Body of pancreas (tissue), 4 donors: ENCODE measurements around the gene POFUT2. TPM values are rescaled to one million over a fixed set of nuclear protein-coding genes. Genes with fewer than 3 reads are reported as not detected.

ENCODE experiments used
- ATAC-seq: fragments of 150-250 bp; one replicate; pipeline ENCODE4 v1.9.1; 2016
- DNase-seq, 4 donors: peaks; one replicate each; pipeline ENCODE4 v3.0.0-alpha.2; 2019
- H3K27ac ChIP-seq, 4 donors: fragments of 200-600 bp; sonication (generic); 1 replicate in 3 of 4; 2 replicates in 1 of 4; pipeline versions ENCODE4 v1.5.1 to v1.6.1; 2016 to 2019; ENCODE audit warnings: mild to moderate bottlenecking in 1 of 4, mixed read lengths in 1 of 4, moderate library complexity in 1 of 4
- H3K27me3 ChIP-seq, 2 donors: fragments of 200-600 bp; sonication (generic); one replicate each; pipeline ENCODE4 v1.6.0; 2016; ENCODE audit warnings: mild to moderate bottlenecking in 1 of 2
- H3K36me3 ChIP-seq, 2 donors: fragments of 200-600 bp; sonication (generic); replicated peaks in 1 of 2; 2 replicates each; pipeline ENCODE4 v1.5.1; 2016; ENCODE audit warnings: low read depth in 2 of 2; ENCODE audit not compliant: insufficient read depth in 1 of 2
- H3K4me1 ChIP-seq: fragments of 200-600 bp; sonication (generic); one replicate; pipeline ENCODE4 v1.6.0; 2016
- H3K4me3 ChIP-seq, 2 donors: fragments of 200-600 bp; sonication (generic); 1 replicate in 1 of 2; 2 replicates in 1 of 2; pipeline ENCODE4 v1.5.1; 2016 to 2019
- H3K9me3 ChIP-seq, 3 donors: fragments of 200-600 bp; sonication (generic); 1 replicate in 2 of 3; 2 replicates in 1 of 3; pipeline ENCODE4 v1.5.1; 2016
- POLR2A ChIP-seq, 3 donors: fragments of 450-650 bp; IDR thresholded peaks; one replicate each; pipeline ENCODE4 v1.6.1; 2016; ENCODE audit warnings: antibody characterized with exemption in 3 of 3, mild to moderate bottlenecking in 2 of 3
- WGBS, 2 donors: methylation state at CpG; one replicate each; pipeline ENCODE4 v1.1.5; 2017; 5-methylcytosine and 5-hydroxymethylcytosine counted together
- intact Hi-C: fragments of 100-400 bp; cut with DNase I; formaldehyde crosslinking; loops from one replicate; pipeline ENCODE4 v1.15.1; 2023
- total RNA-seq, 2 donors: library from RNA; depleted of rRNA; stranded (reverse); fragments of >200 nt; gene quantifications; one replicate each; pipeline ENCODE4 v1.1.0, GENCODE V29; 2016
- TF ChIP-seq, protein P1 (sequence below), 7 experiments: fragments of 450-650 bp in 4 of 7; fragments of 200-600 bp in 3 of 7; sonication (generic) in 3 of 7; IDR thresholded peaks; one replicate each; pipeline ENCODE4 v1.5.1; 2016 to 2019; ENCODE audit warnings: antibody characterized with exemption in 7 of 7

POFUT2 gene
- total RNA-seq, 2 donors from 2014 or later, result 16.3 to 46.1 TPM

DNA sequence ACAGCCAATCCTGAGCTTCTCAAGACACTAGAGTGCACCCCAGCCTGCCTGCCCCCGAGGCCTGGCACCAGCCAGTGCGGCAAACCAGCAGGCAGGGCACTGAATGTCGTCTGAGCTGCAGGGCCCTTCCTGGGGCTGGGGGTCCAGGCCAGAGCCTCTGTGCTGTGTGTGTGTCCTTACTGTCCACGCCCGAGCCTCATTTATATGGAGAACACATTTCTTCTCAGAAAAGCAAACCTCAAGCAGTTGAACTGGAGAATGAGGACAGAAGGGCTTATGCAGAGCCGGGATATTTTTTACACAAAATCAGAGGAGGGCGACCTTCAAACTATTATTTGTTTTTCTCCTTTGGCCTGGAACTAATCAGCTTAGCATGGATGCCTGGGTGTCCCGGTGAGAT, 52.7 kb downstream of the POFUT2 start:
- H3K36me3 ChIP-seq, result no peaks in the 10 kb centered on the region
- peaks cover 0 to 5% of the 10 kb centered on the region in 2 donors for H3K27me3 ChIP-seq
- WGBS, 2 donors, result 36 to 44% methylated on average over 5 to 8 of the region's 8 CpGs
- no peak for DNase-seq
- no peaks in the 10 kb centered on the region for H3K9me3 ChIP-seq
- ATAC-seq, result no peak
- no peak overlapping the region for H3K27ac ChIP-seq
- intact Hi-C loops, result no loop called here
- TF ChIP-seq, protein P1, sequence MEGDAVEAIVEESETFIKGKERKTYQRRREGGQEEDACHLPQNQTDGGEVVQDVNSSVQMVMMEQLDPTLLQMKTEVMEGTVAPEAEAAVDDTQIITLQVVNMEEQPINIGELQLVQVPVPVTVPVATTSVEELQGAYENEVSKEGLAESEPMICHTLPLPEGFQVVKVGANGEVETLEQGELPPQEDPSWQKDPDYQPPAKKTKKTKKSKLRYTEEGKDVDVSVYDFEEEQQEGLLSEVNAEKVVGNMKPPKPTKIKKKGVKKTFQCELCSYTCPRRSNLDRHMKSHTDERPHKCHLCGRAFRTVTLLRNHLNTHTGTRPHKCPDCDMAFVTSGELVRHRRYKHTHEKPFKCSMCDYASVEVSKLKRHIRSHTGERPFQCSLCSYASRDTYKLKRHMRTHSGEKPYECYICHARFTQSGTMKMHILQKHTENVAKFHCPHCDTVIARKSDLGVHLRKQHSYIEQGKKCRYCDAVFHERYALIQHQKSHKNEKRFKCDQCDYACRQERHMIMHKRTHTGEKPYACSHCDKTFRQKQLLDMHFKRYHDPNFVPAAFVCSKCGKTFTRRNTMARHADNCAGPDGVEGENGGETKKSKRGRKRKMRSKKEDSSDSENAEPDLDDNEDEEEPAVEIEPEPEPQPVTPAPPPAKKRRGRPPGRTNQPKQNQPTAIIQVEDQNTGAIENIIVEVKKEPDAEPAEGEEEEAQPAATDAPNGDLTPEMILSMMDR (IDR thresholded peaks at IDR 0.05), result no peak
- TF ChIP-seq POLR2A (IDR thresholded peaks at IDR 0.05), result no peak
- H3K4me3 ChIP-seq, result no peak overlapping the region
- no peaks in the 10 kb centered on the region for H3K4me1 ChIP-seq

DNA sequence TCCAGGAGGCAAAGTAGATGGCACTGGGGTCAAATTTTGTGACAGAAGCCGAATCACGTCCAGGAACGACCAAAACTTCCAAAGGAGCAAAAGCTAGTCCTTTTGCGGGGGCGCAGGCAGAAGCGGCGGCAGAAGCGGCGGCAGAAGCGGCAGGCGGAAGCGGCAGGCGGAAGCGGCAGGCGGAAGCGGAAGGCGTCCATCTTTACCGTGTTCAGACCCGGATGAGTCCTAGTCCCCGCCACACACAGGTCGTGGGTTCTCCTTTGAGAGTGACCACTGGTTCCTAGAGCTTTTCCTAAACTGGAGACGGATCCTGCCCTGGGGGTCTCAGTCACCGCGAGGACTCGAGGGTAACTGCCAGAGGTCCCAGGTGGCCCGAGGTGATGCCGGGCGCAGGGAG, 53.6 kb downstream of the POFUT2 start:
- Histone ChIP-seq H3K27me3 (peaks cover 0 to 5% of the 10 kb centered on the region in 2 donors), H3K4me3 (no peak overlapping the region), H3K4me1 (no peaks in the 10 kb centered on the region), H3K9me3 (no peaks in the 10 kb centered on the region), H3K36me3 (no peaks in the 10 kb centered on the region), H3K27ac (no peak overlapping the region)
- 79 to 82% methylated on average over 26 to 28 of the region's 28 CpGs for WGBS, 2 donors
- TF ChIP-seq POLR2A (IDR thresholded peaks at IDR 0.05), result no peak
- DNase-seq, result no peak
- intact Hi-C loops, result no loop called here
- ATAC-seq, result no peak

DNA sequence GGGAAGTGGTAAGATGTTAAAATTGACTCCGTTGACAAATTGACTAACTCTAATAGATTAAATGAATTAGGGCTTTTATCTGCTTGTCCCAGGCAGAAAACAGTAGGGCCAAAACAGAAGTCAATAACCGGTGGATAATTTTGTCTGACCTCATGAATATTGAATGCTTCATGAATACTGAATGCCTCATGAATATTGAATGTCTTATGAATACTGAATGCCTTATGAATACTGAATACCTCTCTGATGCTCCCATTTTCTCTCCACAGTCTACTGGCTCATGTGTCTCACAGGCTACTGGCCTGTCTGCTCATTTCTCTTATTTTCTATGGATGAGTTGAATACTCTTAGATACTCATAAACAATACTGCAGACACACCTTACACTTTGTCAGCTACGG, 56.0 kb downstream of the POFUT2 start:
- intact Hi-C loops, result no loop called here
- no peak for TF ChIP-seq POLR2A (IDR thresholded peaks at IDR 0.05)
- TF ChIP-seq, protein P1 (IDR thresholded peaks at IDR 0.05), result no peak
- no peaks in the 10 kb centered on the region for H3K36me3 ChIP-seq
- DNase-seq (no peak), ATAC-seq (no peak)
- no peak overlapping the region for H3K4me3 ChIP-seq
- no peaks in the 10 kb centered on the region for H3K4me1 ChIP-seq
- H3K9me3 ChIP-seq, result no peaks in the 10 kb centered on the region
- H3K27me3 ChIP-seq, result peaks cover 0 to 5% of the 10 kb centered on the region in 2 donors
- no peak overlapping the region for H3K27ac ChIP-seq
- WGBS, 2 donors, result 40 to 51% methylated on average over 3 of the region's 3 CpGs

DNA sequence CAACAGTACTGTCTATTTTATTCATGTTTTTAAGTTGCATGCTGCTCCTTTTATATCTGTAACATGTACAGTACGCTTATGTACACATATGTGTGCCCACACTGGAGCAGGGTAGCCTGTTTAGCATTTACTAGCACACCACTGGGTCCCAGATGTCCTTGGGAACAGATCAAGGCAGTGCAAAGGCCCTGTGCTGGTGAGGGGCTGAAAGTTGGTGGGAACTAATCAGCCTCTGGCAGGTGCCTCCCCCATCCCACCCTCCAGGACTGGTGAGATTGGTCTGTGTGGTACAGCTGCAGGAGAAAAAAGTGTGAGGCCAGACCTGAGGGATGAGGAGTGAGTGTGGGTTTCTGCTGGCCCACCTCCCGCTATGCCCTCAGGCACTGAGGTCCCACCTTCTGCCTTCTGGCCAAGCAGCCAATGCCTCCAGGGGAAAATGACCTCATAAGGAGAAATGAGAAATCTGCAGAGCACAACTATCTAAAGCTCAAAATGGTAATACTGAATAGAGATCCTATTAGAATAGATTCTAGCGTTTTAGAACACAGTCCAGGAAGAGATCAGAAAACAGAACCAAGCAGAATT, 58.9 kb downstream of the POFUT2 start:
- Histone ChIP-seq H3K4me3 (no peak overlapping the region), H3K4me1 (no peaks in the 10 kb centered on the region), H3K9me3 (no peaks in the 10 kb centered on the region), H3K36me3 (no peaks in the 10 kb centered on the region), H3K27ac (no peak overlapping the region), H3K27me3 (no peaks in the 10 kb centered on the region)
- ATAC-seq (no peak), DNase-seq (no peak)
- intact Hi-C loops, result no loop called here
- 73% methylated on average over 3 of the region's 3 CpGs for WGBS, 2 donors
- TF ChIP-seq, protein P1 (IDR thresholded peaks at IDR 0.05), result no peak
- TF ChIP-seq POLR2A (IDR thresholded peaks at IDR 0.05), result no peak

DNA sequence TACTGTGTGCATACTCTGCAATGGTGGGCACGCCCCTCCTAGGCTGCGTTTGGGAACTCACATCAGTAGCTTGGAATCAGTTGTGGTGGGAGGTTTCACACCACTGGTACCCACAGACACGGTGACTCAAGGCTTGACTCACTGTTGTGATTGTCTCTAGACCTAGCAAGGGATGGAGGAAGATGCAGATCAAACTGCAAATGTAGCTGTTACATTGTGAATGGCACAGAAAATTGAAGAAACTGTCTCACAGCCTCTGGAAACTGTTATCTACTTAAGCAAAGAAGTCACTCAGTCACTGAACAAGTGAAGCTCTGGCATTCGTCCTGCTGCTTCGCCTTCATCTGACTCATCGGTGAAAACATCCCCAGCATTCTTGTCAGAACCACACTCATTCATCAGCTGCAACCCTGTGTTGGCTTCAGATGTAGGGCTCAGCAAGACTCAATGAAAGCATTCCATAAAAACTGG, 59.5 kb downstream of the POFUT2 start:
- H3K36me3 ChIP-seq, result no peaks in the 10 kb centered on the region
- no peak for TF ChIP-seq POLR2A (IDR thresholded peaks at IDR 0.05)
- TF ChIP-seq, protein P1 (IDR thresholded peaks at IDR 0.05), result no peak
- ATAC-seq, result no peak
- 39 to 54% methylated on average over 6 of the region's 6 CpGs for WGBS, 2 donors
- H3K4me1 ChIP-seq, result no peaks in the 10 kb centered on the region
- DNase-seq, result peak in 2 of 4 donors; percentile 31 to 55
- H3K27me3 ChIP-seq, result no peaks in the 10 kb centered on the region
- intact Hi-C loops, result no loop called here
- no peaks in the 10 kb centered on the region for H3K9me3 ChIP-seq
- H3K4me3 ChIP-seq, result no peak overlapping the region
- no peak overlapping the region for H3K27ac ChIP-seq
